Neural progenitor cell (in vitro differentiated cells): ENCODE results near the gene ABCC9. TPM values are rescaled to one million over a fixed set of nuclear protein-coding genes. Genes with fewer than 3 reads are reported as not detected.

Experiments
- DNase-seq: peaks from one replicate; pipeline ENCODE4 v3.0.0-alpha.2; 2016; ENCODE audit warnings: low spot score
- H2AFZ ChIP-seq: fragments of 200-600 bp; sonication (generic); replicated peaks from 2 replicates; pipeline ENCODE4 v1.6.1; 2016; ENCODE audit warnings: antibody characterized with exemption
- H3F3A ChIP-seq: fragments of 200-600 bp; sonication (generic); 2 replicates; pipeline ENCODE4 v1.6.1; 2016; ENCODE audit warnings: antibody characterized with exemption, low read depth
- H3K27ac ChIP-seq: fragments of 200-600 bp; sonication (generic); 2 replicates; pipeline ENCODE4 v1.5.1; 2016; ENCODE audit warnings: mild to moderate bottlenecking
- H3K27me3 ChIP-seq: fragments of 200-600 bp; sonication (generic); 2 replicates; pipeline ENCODE4 v1.6.1; 2016; ENCODE audit warnings: mild to moderate bottlenecking, moderate library complexity
- H3K36me3 ChIP-seq: fragments of 200-600 bp; sonication (generic); 2 replicates; pipeline ENCODE4 v1.5.1; 2016
- H3K4me1 ChIP-seq: fragments of 200-600 bp; sonication (generic); 2 replicates; pipeline ENCODE4 v1.6.1; 2016; ENCODE audit warnings: mixed run types
- H3K4me2 ChIP-seq: fragments of 200-600 bp; sonication (generic); 2 replicates; pipeline ENCODE4 v1.6.1; 2016
- H3K4me3 ChIP-seq: fragments of 200-600 bp; sonication (generic); 2 replicates; pipeline ENCODE4 v1.5.1; 2016
- H3K79me2 ChIP-seq: fragments of 200-600 bp; sonication (generic); 2 replicates; pipeline ENCODE4 v1.6.1; 2016; ENCODE audit warnings: low read depth
- H3K9ac ChIP-seq: fragments of 200-600 bp; sonication (generic); 2 replicates; pipeline ENCODE4 v1.6.1; 2016
- H3K9me3 ChIP-seq: fragments of 200-600 bp; sonication (generic); 2 replicates; pipeline ENCODE4 v1.5.1; 2016; ENCODE audit warnings: low read depth
- H4K20me1 ChIP-seq: fragments of 200-600 bp; sonication (generic); 2 replicates; pipeline ENCODE4 v1.6.1; 2016; ENCODE audit warnings: low read depth
- H3K27ac Mint-ChIP-seq: 3 replicates; pipeline ENCODE4 v1.8.0; 2021; ENCODE audit warnings: mixed read lengths
- H3K27me3 Mint-ChIP-seq: 2 replicates; pipeline ENCODE4 v1.8.0; 2022; ENCODE audit warnings: low read depth, mild to moderate bottlenecking, inconsistent platforms, moderate library complexity, mixed read lengths; ENCODE audit not compliant: insufficient read depth
- H3K36me3 Mint-ChIP-seq: 3 replicates; pipeline ENCODE4 v1.8.0; 2021; ENCODE audit warnings: mixed read lengths
- H3K4me1 Mint-ChIP-seq: 3 replicates; pipeline ENCODE4 v1.8.0; 2021; ENCODE audit warnings: mixed read lengths
- H3K4me3 Mint-ChIP-seq: 3 replicates; pipeline ENCODE4 v1.8.0; 2021; ENCODE audit warnings: mild to moderate bottlenecking, moderate library complexity, mixed read lengths
- H3K9me3 Mint-ChIP-seq: 3 replicates; pipeline ENCODE4 v1.8.0; 2020; ENCODE audit warnings: mixed read lengths
- CTCF ChIP-seq: fragments of 200-600 bp; sonication (generic); IDR thresholded peaks from 2 replicates; pipeline ENCODE4 v1.5.1; 2017; ENCODE audit warnings: antibody characterized with exemption, mild to moderate bottlenecking
- EZH2 ChIP-seq: fragments of 200-600 bp; sonication (generic); IDR thresholded peaks from 2 replicates; pipeline ENCODE4 v1.6.1; 2017; ENCODE audit warnings: antibody characterized with exemption, mild to moderate bottlenecking, moderate library complexity
- EZH2phosphoT487 ChIP-seq: fragments of 200-600 bp; sonication (generic); IDR thresholded peaks from 2 replicates; pipeline ENCODE4 v1.6.1; 2017; ENCODE audit warnings: antibody characterized with exemption
- total RNA-seq: library from RNA; depleted of rRNA; stranded (reverse); fragments of >200 nt; gene quantifications from 2 replicates; pipeline ENCODE4 v1.2.3, GENCODE V29; 2015; ENCODE audit warnings: low replicate concordance

Gene ABCC9
- total RNA-seq, 1 donor from 2014 or later: not detected

GRCh38 chr12:21877293-21877982 lies 63.8 kb downstream of the ABCC9 start:
- no peaks in the 10 kb centered on the region for H3K36me3 ChIP-seq
- TF ChIP-seq EZH2phosphoT487 (no peak), EZH2 (no peak), CTCF (no peak)
- no peak for DNase-seq
- Mint-ChIP-seq H3K36me3 (peaks cover 4% of the 10 kb centered on the region), H3K27ac (no peak overlapping the region), H3K27me3 (no peaks in the 10 kb centered on the region), H3K9me3 (peaks cover 11% of the 10 kb centered on the region), H3K4me1 (no peaks in the 10 kb centered on the region), H3K4me3 (no peak overlapping the region)
- no peak overlapping the region for H2AFZ ChIP-seq
- peaks cover 7% of the 10 kb centered on the region for H3K9me3 ChIP-seq
- H3K4me3 ChIP-seq: no peak overlapping the region
- no peaks in the 10 kb centered on the region for H3K79me2 ChIP-seq
- no peaks in the 10 kb centered on the region for H3F3A ChIP-seq
- H3K27me3 ChIP-seq: no peaks in the 10 kb centered on the region
- H4K20me1 ChIP-seq: no peaks in the 10 kb centered on the region
- no peak overlapping the region for H3K9ac ChIP-seq
- H3K4me1 ChIP-seq: no peaks in the 10 kb centered on the region
- H3K4me2 ChIP-seq: no peak overlapping the region
- H3K27ac ChIP-seq: no peak overlapping the region

- no peak for DNase-seq
- no peaks in the 10 kb centered on the region for H4K20me1 ChIP-seq
- no peaks in the 10 kb centered on the region for H3F3A ChIP-seq
- no peak overlapping the region for H3K4me3 ChIP-seq
- no peak overlapping the region for H3K4me3 Mint-ChIP-seq
- H3K27me3 Mint-ChIP-seq: no peaks in the 10 kb centered on the region
- TF ChIP-seq EZH2 (no peak), EZH2phosphoT487 (no peak), CTCF (no peak)
- no peaks in the 10 kb centered on the region for H3K27me3 ChIP-seq
- H3K4me1 Mint-ChIP-seq: no peaks in the 10 kb centered on the region
- H3K36me3 ChIP-seq: no peaks in the 10 kb centered on the region
- H3K79me2 ChIP-seq: no peaks in the 10 kb centered on the region
- peaks cover 6% of the 10 kb centered on the region for H3K9me3 Mint-ChIP-seq
- no peaks in the 10 kb centered on the region for H3K36me3 Mint-ChIP-seq
- no peak overlapping the region for H3K9ac ChIP-seq
- H3K27ac Mint-ChIP-seq: no peak overlapping the region
- H2AFZ ChIP-seq: no peak overlapping the region
- H3K4me1 ChIP-seq: no peaks in the 10 kb centered on the region
- H3K4me2 ChIP-seq: no peak overlapping the region
- H3K27ac ChIP-seq: no peak overlapping the region
- H3K9me3 ChIP-seq: peaks cover 3% of the 10 kb centered on the region
Measured at GRCh38 chr12:21865846-21866245, 75.4 kb downstream of the ABCC9 start.

GRCh38 chr12:21860534-21860933 lies 80.7 kb downstream of the ABCC9 start:
- H3F3A ChIP-seq: no peaks in the 10 kb centered on the region
- peaks cover under 1% of the 10 kb centered on the region for H3K9me3 ChIP-seq
- no peaks in the 10 kb centered on the region for H3K4me1 Mint-ChIP-seq
- no peak overlapping the region for H2AFZ ChIP-seq
- DNase-seq: no peak
- H3K9me3 Mint-ChIP-seq: no peaks in the 10 kb centered on the region
- H3K4me3 Mint-ChIP-seq: no peak overlapping the region
- H3K9ac ChIP-seq: no peak overlapping the region
- no peaks in the 10 kb centered on the region for H3K79me2 ChIP-seq
- no peak overlapping the region for H3K4me3 ChIP-seq
- no peaks in the 10 kb centered on the region for H3K36me3 Mint-ChIP-seq
- no peaks in the 10 kb centered on the region for H4K20me1 ChIP-seq
- H3K27me3 ChIP-seq: no peaks in the 10 kb centered on the region
- TF ChIP-seq EZH2phosphoT487: no peak
- TF ChIP-seq EZH2: no peak
- TF ChIP-seq CTCF: no peak
- H3K27ac Mint-ChIP-seq: no peak overlapping the region
- no peaks in the 10 kb centered on the region for H3K36me3 ChIP-seq
- no peak overlapping the region for H3K27ac ChIP-seq
- no peaks in the 10 kb centered on the region for H3K4me1 ChIP-seq
- H3K27me3 Mint-ChIP-seq: no peaks in the 10 kb centered on the region
- H3K4me2 ChIP-seq: no peak overlapping the region
